GM11168 (cell line): ENCODE results near the gene C11orf42.

Source experiments
- in situ Hi-C: fragments of 300-500 bp; cut with MboI; formaldehyde crosslinking; loops from one replicate; pipeline ENCODE4 v1.12.0; 2022; ENCODE audit warnings: low sequenced_read_pairs; ENCODE audit not compliant: unreplicated experiment

Gene C11orf42

GRCh38 chr11:6251120-6251733 lies 45.9 kb downstream of the C11orf42 start:
- in situ Hi-C loops: no loop called here

- in situ Hi-C loops: no loop called here
These were observed 46.7 kb downstream of the C11orf42 start for GRCh38 chr11:6251990-6252473.

- in situ Hi-C loops: no loop called here
These were observed 47.8 kb downstream of the C11orf42 start for GRCh38 chr11:6253197-6253596.

- in situ Hi-C loops: no loop called here
These were observed 52.8 kb downstream of the C11orf42 start for GRCh38 chr11:6258141-6258540.

GRCh38 chr11:6258571-6259081 lies 53.3 kb downstream of the C11orf42 start:
- in situ Hi-C loops: no loop called here

- in situ Hi-C loops: no loop called here
These were observed 54.9 kb downstream of the C11orf42 start for GRCh38 chr11:6260207-6260726.
